Stimulated activated effector memory CD8-positive, alpha-beta T cell treated with anti-CD3 and anti-CD28 coated beads, Interleukin-12 subunit alpha, Interleukin-12 subunit beta, amount 100 ng/mL, for 72 hours (primary cell): ENCODE measurements around the gene GJB3.
A peak's percentile ranks its signal among the peaks of the same experiment; 100 is the strongest.
"Not testable (repeated sequence)": the region's sequence is repeated elsewhere in the genome, so short reads cannot be mapped to it uniquely, and the experiment has no call there.

ENCODE experiments used
- ATAC-seq: fragments of 150-1000 bp; cut with Tn5 transposase; 2 replicates; pipeline ENCODE4 v1.10.0; 2021
- DNase-seq, 2 donors: peaks; one replicate each; pipeline ENCODE4 v3.0.0; 2021 to 2022; ENCODE audit warnings: low spot score in 2 of 2
- H3K27ac Mint-ChIP-seq: one replicate; pipeline ENCODE4 v1.8.0; 2022; ENCODE audit warnings: mild to moderate bottlenecking, mixed read lengths
- H3K36me3 Mint-ChIP-seq: one replicate; pipeline ENCODE4 v1.8.0; 2022; ENCODE audit warnings: mild to moderate bottlenecking, mixed read lengths
- H3K4me1 Mint-ChIP-seq: one replicate; pipeline ENCODE4 v1.8.0; 2022; ENCODE audit warnings: mixed read lengths
- H3K4me3 Mint-ChIP-seq: one replicate; pipeline ENCODE4 v1.8.0; 2022; ENCODE audit warnings: mild to moderate bottlenecking, mixed read lengths
- H3K9me3 Mint-ChIP-seq: one replicate; pipeline ENCODE4 v1.8.0; 2022; ENCODE audit warnings: mixed read lengths

Gene GJB3

GRCh38 chr1:34781071-34781843, at the start of gene GJB3:
TSS of gene GJB3 (plus strand) at chr1:34781214. CDS start at chr1:34784763, 3,549 bp downstream.
- peaks cover under 1% of the 10 kb centered on the region for H3K4me1 Mint-ChIP-seq
- H3K4me3 Mint-ChIP-seq = peak within 1 kb of the TSS; percentile 6
- DNase-seq (no peak), ATAC-seq (peak; percentile 33)
- no peak within 1 kb of the TSS for H3K27ac Mint-ChIP-seq
- no peaks in the 10 kb centered on the region for H3K9me3 Mint-ChIP-seq
- H3K36me3 Mint-ChIP-seq = no peaks in the 10 kb centered on the region

DNA sequence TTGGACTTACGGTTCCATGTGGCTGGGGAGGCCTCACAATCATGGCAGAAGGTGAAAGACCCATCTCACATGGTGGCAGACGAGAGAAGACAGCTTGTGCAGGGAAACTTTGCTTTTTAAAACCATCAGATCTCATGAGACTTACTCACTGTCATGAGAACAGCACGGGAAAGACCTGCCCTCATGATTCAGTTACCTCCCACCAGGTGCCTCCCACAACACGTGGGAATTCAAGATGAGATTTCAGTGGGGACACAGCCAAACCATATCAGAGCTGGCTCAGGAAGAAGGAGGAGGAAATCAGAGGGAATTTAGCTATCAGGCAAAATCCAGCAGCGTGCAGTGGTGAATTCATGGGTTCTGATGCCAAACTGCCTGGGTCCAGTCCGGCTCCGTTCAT, 48.2 kb upstream of the GJB3 start:
- H3K27ac Mint-ChIP-seq, H3K36me3 Mint-ChIP-seq, ATAC-seq, H3K4me3 Mint-ChIP-seq, DNase-seq, H3K9me3 Mint-ChIP-seq, H3K4me1 Mint-ChIP-seq: not testable (repeated sequence)

GRCh38 chr1:34736692-34737091, 44.3 kb upstream of the GJB3 start:
- H3K27ac Mint-ChIP-seq = no peak overlapping the region
- H3K4me3 Mint-ChIP-seq = no peak overlapping the region
- no peak for ATAC-seq
- H3K36me3 Mint-ChIP-seq = no peaks in the 10 kb centered on the region
- DNase-seq = no peak
- no peaks in the 10 kb centered on the region for H3K9me3 Mint-ChIP-seq
- no peaks in the 10 kb centered on the region for H3K4me1 Mint-ChIP-seq

GRCh38 chr1:34737236-34737635, 43.8 kb upstream of the GJB3 start:
- not testable (repeated sequence) for H3K4me3 Mint-ChIP-seq, H3K4me1 Mint-ChIP-seq, ATAC-seq, H3K9me3 Mint-ChIP-seq, H3K36me3 Mint-ChIP-seq, DNase-seq, H3K27ac Mint-ChIP-seq

- no peaks in the 10 kb centered on the region for H3K9me3 Mint-ChIP-seq
Measured at GRCh38 chr1:34739613-34740012, 41.4 kb upstream of the GJB3 start.

GRCh38 chr1:34740161-34740868, 40.7 kb upstream of the GJB3 start:
- no peak overlapping the region for H3K4me3 Mint-ChIP-seq
- H3K36me3 Mint-ChIP-seq = no peaks in the 10 kb centered on the region
- no peak for DNase-seq
- H3K4me1 Mint-ChIP-seq = no peaks in the 10 kb centered on the region
- no peak for ATAC-seq
- no peak overlapping the region for H3K27ac Mint-ChIP-seq
- H3K9me3 Mint-ChIP-seq = no peaks in the 10 kb centered on the region

More at GRCh38 chr1:34739613-34740012, 41.4 kb upstream of the GJB3 start:
- ATAC-seq (no peak), DNase-seq (no peak)
- Mint-ChIP-seq H3K36me3 (no peaks in the 10 kb centered on the region), H3K4me1 (no peaks in the 10 kb centered on the region), H3K27ac (no peak overlapping the region), H3K4me3 (no peak overlapping the region)

DNA sequence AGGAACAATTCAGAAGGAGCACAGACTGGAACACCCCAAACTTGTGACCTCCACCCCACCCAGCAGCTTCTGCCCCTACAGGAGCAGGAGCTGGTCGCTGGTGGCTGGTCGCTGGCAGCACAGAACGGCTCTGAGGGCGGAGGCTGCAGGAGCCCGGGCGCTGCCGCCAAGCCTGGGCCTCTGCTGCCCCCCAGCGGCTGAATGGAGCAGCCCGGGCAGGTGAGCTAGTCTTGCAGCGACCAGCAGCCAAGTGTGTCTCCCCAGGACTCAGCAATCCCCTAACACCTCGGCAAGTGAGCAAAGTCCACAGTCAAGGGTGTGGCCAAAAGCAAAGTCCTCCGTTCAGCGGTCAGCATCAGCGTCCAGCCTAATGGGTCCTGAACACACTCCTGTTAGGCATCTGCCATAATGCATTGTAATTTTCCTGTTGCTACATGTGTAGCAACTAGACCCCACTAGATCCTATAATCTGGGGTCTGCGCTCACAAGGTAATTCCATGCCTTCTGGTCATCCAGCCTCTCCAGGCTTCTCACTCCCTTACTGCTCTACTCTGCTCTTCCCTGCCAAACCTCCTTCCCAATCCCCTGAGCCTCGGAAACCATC, 38.2 kb upstream of the GJB3 start:
- DNase-seq (peak; percentile 85 to 90), ATAC-seq (peak; percentile 83)
- Mint-ChIP-seq H3K9me3 (no peaks in the 10 kb centered on the region), H3K4me3 (no peak overlapping the region), H3K4me1 (no peaks in the 10 kb centered on the region), H3K36me3 (no peaks in the 10 kb centered on the region), H3K27ac (no peak overlapping the region)

DNA sequence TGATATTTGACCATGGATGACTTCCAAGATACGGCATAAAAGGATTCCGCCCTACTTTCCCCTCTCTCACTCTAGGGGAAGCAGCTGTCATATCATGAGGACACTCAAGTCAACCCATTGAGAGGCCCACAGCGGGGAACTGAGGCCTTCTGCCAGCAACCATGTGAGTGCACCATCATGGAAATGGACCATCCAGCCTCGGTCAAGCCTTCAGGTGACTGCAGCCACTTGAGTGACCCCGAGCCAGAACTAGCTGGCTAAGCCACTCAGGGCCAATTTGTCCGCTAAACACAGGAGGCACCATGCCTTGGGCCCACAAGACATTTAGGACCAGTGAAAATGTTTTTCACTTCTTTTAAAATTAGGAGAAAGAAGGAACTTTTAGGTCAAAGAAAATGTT, 37.2 kb upstream of the GJB3 start:
- no peak for ATAC-seq
- no peak for DNase-seq
- no peak overlapping the region for H3K4me3 Mint-ChIP-seq
- H3K36me3 Mint-ChIP-seq = no peaks in the 10 kb centered on the region
- no peak overlapping the region for H3K27ac Mint-ChIP-seq
- H3K9me3 Mint-ChIP-seq = no peaks in the 10 kb centered on the region
- no peaks in the 10 kb centered on the region for H3K4me1 Mint-ChIP-seq

DNA sequence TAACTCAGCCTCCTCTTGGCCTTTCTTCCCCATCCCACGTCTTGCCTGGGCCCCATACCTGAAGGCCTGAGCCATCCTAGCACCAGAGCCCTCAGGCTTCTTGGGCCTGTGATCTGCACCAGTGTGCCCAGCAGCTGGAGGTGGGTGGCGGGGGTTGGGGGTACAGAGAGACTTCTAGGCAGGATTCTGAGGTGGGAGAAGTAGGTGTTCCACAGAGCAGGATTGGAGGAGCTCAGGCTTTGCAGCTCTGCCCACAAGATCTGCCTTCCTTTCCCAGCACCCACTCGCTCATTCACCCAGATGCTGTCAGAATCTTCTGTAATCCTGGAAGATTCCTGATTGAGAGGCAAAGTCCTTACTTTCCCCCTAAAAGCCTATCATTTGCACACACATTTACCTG, 36.2 kb upstream of the GJB3 start:
- no peaks in the 10 kb centered on the region for H3K4me1 Mint-ChIP-seq
- H3K4me3 Mint-ChIP-seq = no peak overlapping the region
- DNase-seq (no peak), ATAC-seq (no peak)
- no peaks in the 10 kb centered on the region for H3K36me3 Mint-ChIP-seq
- H3K27ac Mint-ChIP-seq = no peak overlapping the region
- no peaks in the 10 kb centered on the region for H3K9me3 Mint-ChIP-seq

DNA sequence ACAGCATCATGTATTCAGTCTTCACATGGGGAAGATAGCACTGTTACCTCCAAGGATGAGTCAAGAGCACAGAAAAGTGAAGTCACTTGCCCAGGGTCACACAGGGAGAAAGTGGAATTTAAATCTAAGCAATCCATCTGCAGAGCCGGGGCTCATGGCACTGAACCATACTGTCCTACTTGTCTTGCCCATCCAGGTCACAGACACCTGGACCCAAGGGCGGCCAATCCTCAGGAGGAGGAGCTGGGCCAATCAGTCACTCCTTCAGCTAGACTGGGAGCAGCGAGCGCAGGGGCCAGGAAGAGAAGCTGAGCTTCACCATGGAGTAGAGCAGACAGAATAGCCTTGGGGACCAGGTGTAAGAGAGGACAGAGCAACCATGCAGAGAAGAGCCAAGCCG, 35.3 kb upstream of the GJB3 start:
- ATAC-seq = no peak
- Mint-ChIP-seq H3K27ac (no peak overlapping the region), H3K9me3 (no peaks in the 10 kb centered on the region), H3K4me1 (no peaks in the 10 kb centered on the region), H3K4me3 (no peak overlapping the region), H3K36me3 (no peaks in the 10 kb centered on the region)
- no peak for DNase-seq

- H3K36me3 Mint-ChIP-seq = no peaks in the 10 kb centered on the region
- no peak overlapping the region for H3K4me3 Mint-ChIP-seq
- DNase-seq = no peak
- H3K27ac Mint-ChIP-seq = no peak overlapping the region
- H3K9me3 Mint-ChIP-seq = no peaks in the 10 kb centered on the region
- H3K4me1 Mint-ChIP-seq = no peaks in the 10 kb centered on the region
- no peak for ATAC-seq
Measured at GRCh38 chr1:34746101-34746500, 34.9 kb upstream of the GJB3 start.

- no peaks in the 10 kb centered on the region for H3K36me3 Mint-ChIP-seq
- ATAC-seq (no peak), DNase-seq (no peak)
- no peak overlapping the region for H3K4me3 Mint-ChIP-seq
- H3K27ac Mint-ChIP-seq = no peak overlapping the region
- no peaks in the 10 kb centered on the region for H3K4me1 Mint-ChIP-seq
- H3K9me3 Mint-ChIP-seq = no peaks in the 10 kb centered on the region
Measured at GRCh38 chr1:34746785-34747637, 34.0 kb upstream of the GJB3 start.

- DNase-seq = no peak
- Mint-ChIP-seq H3K36me3 (no peaks in the 10 kb centered on the region), H3K4me1 (no peaks in the 10 kb centered on the region), H3K27ac (no peak overlapping the region), H3K4me3 (no peak overlapping the region), H3K9me3 (no peaks in the 10 kb centered on the region)
- no peak for ATAC-seq
Measured at GRCh38 chr1:34747638-34747941, 33.4 kb upstream of the GJB3 start.

DNA sequence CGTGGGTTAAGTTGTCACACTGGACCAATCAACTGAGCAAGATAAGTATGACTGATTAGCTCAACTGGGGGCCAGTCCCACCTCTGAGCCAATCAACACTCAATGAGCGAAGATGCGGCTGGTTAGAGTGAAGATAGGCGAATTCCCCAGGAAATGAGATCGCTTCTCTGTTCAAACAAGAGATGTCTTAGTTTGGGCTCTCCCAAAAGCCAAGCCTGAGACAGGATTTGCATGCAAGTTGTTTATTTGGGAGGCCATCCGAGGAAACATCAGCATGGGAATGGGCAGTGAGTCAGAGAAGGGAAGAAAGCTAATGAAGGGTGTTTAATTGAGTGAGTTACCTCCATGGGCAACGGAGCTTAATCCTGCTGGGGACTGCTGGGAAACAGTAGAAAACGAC, 31.0 kb upstream of the GJB3 start:
- Mint-ChIP-seq H3K4me3 (no peak overlapping the region), H3K4me1 (no peaks in the 10 kb centered on the region), H3K36me3 (no peaks in the 10 kb centered on the region), H3K9me3 (no peaks in the 10 kb centered on the region), H3K27ac (no peak overlapping the region)
- DNase-seq = no peak
- no peak for ATAC-seq

- H3K4me3 Mint-ChIP-seq = no peak overlapping the region
- H3K27ac Mint-ChIP-seq = no peak overlapping the region
- no peaks in the 10 kb centered on the region for H3K4me1 Mint-ChIP-seq
- H3K36me3 Mint-ChIP-seq = no peaks in the 10 kb centered on the region
- no peak for DNase-seq
- no peaks in the 10 kb centered on the region for H3K9me3 Mint-ChIP-seq
- no peak for ATAC-seq
Measured at GRCh38 chr1:34750610-34751009, 30.4 kb upstream of the GJB3 start.
